Choroid plexus epithelial cell (primary cell): ENCODE data around the gene ETV6.

ENCODE experiments used
- DNase-seq: peaks from one replicate; pipeline ENCODE4 v3.0.0-alpha.2; 2010; ENCODE audit warnings: low read depth
- H3K4me3 ChIP-seq: 2 replicates; pipeline ENCODE4 v1.5.1; 2011; ENCODE audit warnings: low read depth, mild to moderate bottlenecking, control low read depth, low read length, moderate library complexity
- TF ChIP-seq, protein P1 (sequence below): conservative IDR thresholded peaks from 2 replicates; pipeline ENCODE4 v1.5.1; 2011; ENCODE audit warnings: low read depth, mild to moderate bottlenecking, control low read depth, inconsistent platforms, low read length, moderate library complexity

ETV6 gene

GRCh38 chr12:11859705-11860425 is 210.4 kb downstream of the ETV6 start:
- TF ChIP-seq, protein P1, sequence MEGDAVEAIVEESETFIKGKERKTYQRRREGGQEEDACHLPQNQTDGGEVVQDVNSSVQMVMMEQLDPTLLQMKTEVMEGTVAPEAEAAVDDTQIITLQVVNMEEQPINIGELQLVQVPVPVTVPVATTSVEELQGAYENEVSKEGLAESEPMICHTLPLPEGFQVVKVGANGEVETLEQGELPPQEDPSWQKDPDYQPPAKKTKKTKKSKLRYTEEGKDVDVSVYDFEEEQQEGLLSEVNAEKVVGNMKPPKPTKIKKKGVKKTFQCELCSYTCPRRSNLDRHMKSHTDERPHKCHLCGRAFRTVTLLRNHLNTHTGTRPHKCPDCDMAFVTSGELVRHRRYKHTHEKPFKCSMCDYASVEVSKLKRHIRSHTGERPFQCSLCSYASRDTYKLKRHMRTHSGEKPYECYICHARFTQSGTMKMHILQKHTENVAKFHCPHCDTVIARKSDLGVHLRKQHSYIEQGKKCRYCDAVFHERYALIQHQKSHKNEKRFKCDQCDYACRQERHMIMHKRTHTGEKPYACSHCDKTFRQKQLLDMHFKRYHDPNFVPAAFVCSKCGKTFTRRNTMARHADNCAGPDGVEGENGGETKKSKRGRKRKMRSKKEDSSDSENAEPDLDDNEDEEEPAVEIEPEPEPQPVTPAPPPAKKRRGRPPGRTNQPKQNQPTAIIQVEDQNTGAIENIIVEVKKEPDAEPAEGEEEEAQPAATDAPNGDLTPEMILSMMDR, result no peak
- DNase-seq, result no peak
- no peak overlapping the region for H3K4me3 ChIP-seq

- DNase-seq, result no peak
- TF ChIP-seq, protein P1, result no peak
- no peak overlapping the region for H3K4me3 ChIP-seq
These were observed 211.8 kb downstream of the ETV6 start for GRCh38 chr12:11861155-11861863.

DNA sequence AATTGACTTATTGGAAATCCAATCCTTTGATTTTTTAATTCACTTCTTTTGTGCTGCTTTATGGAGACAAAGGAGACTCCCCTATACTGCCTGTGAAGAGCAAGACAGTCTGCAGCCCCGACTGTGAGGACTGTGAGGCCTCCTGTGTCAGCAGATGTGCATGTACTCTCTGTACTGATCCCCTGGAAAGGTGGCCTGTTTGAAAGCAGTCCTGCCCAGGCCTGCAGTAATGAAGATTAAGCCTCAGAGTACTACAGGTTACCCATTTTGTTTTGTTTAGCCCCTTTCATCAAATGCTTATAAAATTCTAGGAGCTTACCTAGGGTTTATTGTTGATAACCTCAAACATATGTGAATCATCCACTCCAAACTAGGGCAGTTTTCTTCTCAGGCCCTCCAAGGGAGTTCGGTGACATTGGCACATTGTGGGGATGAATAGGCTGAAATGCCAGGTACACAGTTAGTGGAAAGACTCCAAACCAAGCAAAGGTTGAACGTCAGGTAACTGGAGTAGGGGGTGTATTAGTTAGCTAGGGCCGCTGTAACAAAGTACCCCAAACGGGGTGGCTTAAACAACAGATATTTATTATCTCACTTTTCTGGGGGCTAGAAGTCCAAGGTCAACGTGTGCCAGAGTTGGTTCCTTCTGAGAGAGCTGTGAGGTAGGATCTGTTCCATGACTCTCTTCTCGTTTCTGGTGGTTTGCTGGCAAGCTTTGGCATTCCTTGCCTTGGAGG is 212.6 kb downstream of the ETV6 start:
- TF ChIP-seq, protein P1, result no peak
- DNase-seq, result no peak
- H3K4me3 ChIP-seq, result no peak overlapping the region

DNA sequence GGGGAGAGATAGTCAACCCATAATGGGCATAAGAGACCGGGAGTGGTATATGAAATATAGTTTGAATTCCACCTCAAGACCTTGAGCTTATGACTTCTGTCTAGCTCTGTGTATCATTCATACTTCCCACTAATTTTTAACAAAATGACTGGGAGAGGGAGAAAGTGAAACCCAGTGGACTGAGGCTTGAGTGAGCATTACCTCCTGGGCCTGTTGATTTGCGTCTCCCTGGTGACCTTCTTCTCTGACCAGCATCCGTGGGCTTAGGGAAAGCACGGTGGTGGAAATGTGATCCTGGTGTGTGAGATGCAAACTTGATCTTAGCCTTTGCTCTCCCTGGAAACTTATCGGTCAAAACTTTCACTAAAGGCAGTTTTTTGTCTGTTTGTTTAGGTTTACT is 213.3 kb downstream of the ETV6 start:
- DNase-seq, result peak; percentile 86

DNA sequence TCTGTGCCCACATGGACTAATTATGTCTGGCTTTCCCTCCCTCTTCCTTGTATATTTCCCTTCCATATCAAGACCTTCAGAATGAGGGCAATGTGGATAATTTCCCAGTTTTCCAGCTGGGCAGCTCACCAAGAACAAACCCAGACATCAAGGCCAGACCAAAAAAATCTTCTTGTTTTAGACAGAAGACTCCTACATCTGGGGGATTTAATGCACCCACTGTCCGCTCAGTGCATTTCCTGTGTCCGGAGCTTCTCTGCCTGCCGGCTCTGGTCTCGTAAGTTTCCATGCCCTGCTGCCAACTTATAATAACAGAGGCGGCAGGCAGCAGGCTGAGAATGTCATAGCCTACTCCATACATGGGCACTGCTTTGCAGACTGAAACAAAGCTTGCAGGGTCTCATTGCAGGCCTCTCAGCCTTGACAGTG is 214.0 kb downstream of the ETV6 start:
- TF ChIP-seq, protein P1, result no peak
- no peak overlapping the region for H3K4me3 ChIP-seq
- no peak for DNase-seq

More for the DNA sequence above, 213.3 kb downstream of the ETV6 start:
- no peak overlapping the region for H3K4me3 ChIP-seq
- TF ChIP-seq, protein P1, result no peak

- TF ChIP-seq, protein P1, result no peak
- no peak for DNase-seq
- H3K4me3 ChIP-seq, result no peak overlapping the region
These were observed 214.5 kb downstream of the ETV6 start for GRCh38 chr12:11863988-11864387.
